Ishikawa (cell line): ENCODE data around the gene DEAF1.

ENCODE experiments used
- CREB1 ChIP-seq: IDR thresholded peaks from 2 replicates; pipeline ENCODE4 v1.6.1; 2012; ENCODE audit warnings: low read depth
- RAD21 ChIP-seq: IDR thresholded peaks from 2 replicates; pipeline ENCODE4 v1.6.1; 2012; ENCODE audit warnings: low read depth
- TCF12 ChIP-seq: IDR thresholded peaks from 2 replicates; pipeline ENCODE4 v1.6.1; 2012; ENCODE audit warnings: low read depth

- no peak for TF ChIP-seq CREB1
- no peak for TF ChIP-seq TCF12
- TF ChIP-seq RAD21, result no peak
Measured at GRCh38 chr11:692824-693414, 2.1 kb downstream of the DEAF1 start.
